SIG-M5 (cell line): ENCODE results near the gene C14orf132.

ENCODE experiments used
- DNase-seq: peaks from one replicate; lab custom pipeline; 2025; lab: John Stamatoyannopoulos, UW

Gene C14orf132

DNA sequence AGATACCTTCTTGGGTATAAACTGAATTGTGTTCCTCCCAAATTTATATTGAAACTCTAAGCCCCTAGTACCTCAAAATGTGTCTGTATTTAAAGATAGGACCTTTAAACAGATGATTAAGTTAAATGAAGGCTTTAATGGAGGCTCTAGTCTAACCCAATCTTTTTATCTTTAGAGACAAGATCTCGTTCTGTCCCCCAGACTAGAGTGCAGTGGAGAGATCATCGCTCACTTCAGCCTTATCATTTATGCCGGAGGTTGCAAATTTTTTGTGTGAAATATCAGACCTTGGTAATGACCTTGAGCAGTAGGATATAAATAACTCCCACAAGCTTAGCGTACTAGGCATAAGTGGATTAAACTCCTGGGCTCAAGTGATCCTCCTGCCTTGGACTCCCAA is 81.8 kb downstream of the C14orf132 start:
- no peak for DNase-seq

DNA sequence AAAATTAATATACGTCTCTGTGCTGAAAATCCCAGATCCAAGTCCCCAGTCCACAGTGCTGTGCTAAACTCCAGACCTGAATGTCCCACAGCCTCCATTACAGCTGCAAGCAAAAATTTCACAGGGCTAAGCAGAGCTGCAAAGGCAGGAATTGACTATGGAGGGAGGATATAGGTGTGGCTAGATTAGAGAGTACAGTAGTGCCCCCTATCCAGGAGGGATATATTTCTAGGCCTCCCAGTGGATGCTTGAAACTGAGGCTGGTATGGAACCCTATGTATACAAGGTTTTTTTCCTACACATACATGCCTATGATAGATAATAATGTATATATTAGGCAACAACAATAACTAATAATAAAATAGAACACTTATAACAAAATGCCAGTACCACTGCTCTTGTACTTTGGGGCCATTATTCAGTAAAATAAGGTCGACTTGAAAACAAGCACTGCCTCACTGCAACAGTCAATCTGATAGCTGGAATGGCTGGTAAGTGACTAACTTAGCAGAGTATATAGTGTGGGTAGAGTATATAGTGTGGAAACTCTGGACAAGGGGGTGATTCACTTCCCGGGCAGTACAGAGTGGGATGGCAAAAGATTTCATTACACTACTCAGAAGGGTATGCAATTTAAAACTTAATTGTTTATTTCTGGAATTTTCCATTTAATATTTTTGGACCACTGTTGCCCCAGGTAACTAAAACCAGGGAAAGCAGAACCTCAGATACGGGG is 82.7 kb downstream of the C14orf132 start:
- no peak for DNase-seq

DNA sequence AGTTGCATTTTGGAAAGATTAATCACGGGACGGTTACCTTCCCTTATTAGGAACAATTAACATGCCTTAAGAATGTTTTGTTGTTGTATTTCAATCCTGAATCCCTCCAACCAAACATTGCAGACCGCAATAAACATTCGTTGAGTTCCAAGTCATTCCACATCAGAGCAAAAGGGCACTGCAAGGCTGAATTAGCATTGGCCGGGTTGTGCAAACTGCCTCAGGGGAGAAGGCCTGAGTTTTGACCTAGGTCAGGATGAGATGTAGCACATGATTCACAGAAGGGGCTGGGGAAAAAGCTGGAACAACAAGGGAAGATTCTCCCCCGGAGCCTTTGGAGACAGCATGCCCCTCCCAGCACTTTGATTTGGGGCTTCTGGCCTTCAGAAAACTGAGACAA is 83.3 kb downstream of the C14orf132 start:
- no peak for DNase-seq

DNA sequence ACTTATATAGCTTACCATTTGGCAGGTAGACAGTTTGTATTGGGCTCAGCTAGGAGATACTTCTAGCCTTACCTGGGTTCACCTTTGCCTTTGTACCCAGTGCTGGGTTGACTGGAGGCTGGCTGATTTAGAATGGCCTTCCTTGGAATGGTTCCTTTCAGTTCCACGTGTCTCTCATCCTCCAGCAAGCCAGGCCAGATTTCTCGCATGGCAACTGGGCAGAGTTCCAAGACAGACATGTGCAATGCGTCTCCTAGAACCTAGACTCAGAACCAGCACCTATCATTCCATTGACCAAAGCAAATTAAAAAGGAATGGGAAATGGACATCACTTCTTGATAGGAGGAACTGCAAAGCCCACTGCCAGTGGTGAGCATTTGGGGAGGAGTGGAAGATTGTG is 86.4 kb downstream of the C14orf132 start:
- DNase-seq = no peak

DNA sequence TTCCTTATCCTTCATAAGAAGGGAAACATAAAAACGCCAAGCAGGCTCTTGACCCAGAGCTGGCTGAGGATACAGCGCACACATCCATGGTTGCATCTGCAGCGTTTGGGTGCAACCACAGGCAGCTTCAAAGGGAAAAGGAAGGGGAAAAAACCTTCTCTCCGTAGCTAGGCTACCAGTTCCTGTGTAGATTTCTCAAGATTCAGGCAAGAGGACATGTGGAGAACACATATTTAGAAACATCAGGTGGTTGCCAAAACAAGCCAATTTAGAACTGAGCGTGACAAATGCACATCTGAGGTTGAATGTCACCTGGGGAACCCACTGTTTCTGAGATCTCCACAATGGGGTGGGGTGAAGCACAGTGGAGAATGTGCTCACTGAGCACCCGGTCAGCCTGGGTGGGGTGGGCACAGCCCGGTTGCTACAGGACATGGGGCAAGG is 87.2 kb downstream of the C14orf132 start:
- no peak for DNase-seq

DNA sequence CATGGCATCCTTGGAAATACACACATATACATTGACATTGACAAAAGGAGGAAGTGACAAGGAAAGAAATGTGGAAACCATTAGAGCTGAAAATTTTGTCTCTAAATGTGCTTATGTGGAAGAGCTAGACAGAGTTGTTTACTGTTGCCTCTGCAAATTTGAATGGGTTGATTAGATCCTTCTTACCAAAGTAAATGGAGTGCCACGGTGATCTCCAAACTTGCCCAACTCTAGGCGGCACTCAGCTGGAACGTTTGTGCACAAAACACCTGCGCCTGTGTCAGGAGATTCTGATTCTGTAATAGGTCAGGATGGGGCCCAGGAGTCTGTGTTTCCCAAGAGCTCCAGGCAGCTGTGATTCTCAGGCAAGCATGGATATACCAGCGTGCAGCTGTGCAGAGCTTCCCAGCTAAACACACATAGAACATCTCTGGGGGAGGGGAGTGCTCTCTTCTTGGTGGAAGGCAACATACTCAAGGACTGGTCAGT is 87.7 kb downstream of the C14orf132 start:
- no peak for DNase-seq

DNA sequence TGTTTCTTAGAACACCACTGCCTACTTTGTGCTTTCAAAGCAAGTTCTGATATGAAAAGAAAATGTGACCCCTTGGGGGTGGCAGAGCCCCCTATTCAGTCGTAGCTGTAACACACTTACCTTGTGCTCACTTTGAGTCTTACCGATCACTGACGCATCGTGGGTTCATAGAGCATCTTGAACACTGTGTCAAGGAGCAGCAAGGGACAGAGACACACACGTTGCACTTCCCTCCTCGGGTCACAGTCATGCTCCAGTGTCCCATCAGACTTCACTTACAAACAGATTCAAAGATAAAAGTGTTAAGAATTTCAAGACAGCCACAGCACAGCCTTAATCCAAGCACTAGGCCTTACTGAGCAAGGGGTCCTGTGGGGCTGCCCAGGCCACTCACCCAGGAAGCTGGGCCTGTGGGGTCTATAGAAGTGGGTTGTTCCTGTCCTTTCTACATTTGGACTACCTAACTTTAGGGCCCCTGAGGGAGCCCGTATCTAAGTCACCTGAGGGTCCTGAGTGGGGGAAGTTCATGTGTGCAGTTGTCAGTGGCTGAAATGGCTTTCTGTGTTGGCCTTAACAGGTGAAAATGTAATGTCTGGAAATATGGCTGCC is 90.1 kb downstream of the C14orf132 start:
- no peak for DNase-seq

DNA sequence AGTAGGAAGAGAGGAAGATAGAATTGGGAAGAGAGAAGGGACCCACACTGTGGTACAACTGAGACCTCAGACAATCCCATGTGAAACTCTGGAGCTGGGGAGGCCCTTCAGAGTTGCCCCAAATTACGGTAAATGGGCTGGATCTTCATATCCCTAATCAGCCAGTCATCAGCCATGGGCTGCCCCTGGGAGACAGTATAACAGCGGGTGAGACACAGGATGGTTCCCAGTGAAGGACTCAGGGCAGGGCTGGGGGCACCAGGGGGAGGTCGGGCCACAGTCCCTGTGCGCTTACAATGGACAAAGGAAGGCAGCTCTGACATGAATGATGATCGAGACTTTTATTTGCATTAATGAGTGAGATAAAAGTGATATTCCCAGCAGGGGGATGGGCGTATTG is 91.2 kb downstream of the C14orf132 start:
- no peak for DNase-seq

DNA sequence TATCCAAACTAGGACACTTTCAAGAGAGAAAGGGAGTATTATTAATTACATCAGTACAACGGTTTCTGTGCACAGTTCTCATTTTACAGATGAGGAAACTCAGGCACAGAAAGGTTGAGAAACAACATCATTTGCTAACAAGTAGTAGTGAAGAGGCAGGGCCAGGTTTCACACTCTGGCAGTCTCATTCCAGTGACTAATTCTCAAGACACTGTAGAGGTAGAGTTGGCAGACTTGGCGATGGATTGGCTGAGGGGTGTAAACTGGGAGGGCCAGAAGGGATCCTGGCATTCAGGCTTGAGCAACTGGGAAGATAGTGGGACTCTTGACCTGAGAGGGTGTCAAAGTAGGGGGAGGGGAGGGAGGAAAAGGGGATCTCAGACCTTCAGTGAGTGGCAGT is 91.7 kb downstream of the C14orf132 start:
- no peak for DNase-seq

DNA sequence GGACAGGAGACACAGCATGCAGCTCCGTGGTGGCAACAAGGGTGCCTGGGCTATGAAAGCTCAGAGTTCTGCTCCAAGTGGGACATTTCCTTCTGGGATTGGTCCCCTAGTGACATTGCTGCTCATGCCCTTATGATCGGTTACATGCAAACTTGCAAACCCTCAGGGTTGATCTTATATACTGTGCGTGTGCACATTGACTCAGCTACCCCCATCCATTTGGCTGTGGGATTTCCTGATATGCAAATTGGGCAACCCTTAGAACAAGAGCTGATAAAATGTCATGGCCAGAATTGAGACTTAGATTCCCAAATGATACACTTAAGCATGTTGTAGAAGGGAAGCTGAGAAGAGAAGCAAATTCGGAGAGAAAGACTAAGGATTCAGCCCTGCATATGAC is 92.7 kb downstream of the C14orf132 start:
- DNase-seq = no peak

DNA sequence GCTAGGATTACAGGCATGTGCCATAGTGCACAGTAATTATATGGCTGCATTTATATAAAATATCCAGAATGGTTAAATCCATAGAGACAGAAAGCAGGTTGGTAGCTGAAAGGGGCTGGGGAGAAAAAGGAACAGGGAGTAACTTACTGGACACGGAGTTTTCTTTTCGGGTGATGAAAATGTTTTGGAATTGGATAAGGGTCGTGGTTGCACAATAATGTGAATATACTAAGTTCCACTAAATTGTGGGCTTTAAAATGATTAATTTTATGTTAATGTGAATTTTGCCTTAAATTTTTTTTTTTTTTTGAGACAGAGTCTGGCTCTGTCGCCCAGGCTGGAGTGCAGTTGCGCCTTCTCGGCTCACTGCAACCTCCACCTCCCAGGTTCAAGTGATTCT is 95.3 kb downstream of the C14orf132 start:
- no peak for DNase-seq

DNA sequence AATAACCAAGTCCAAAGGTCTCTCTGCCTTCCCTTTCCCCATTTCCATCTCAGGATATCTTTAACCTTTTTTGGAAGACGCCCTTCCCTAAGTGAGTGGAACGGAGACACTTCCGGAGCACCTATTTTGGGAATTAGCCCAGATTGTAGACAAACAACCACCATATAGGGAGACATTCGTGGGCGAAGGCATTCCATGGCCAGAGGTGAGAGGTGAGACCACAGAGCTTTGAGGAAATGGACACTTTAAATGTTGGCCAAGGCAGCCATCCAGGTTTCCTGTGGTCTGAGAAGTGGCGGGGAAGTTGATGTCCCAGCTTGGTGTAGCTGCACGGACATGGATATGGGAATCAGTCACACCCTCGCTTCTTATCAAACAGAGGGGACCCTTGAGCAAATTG is 96.1 kb downstream of the C14orf132 start:
- DNase-seq = no peak

DNA sequence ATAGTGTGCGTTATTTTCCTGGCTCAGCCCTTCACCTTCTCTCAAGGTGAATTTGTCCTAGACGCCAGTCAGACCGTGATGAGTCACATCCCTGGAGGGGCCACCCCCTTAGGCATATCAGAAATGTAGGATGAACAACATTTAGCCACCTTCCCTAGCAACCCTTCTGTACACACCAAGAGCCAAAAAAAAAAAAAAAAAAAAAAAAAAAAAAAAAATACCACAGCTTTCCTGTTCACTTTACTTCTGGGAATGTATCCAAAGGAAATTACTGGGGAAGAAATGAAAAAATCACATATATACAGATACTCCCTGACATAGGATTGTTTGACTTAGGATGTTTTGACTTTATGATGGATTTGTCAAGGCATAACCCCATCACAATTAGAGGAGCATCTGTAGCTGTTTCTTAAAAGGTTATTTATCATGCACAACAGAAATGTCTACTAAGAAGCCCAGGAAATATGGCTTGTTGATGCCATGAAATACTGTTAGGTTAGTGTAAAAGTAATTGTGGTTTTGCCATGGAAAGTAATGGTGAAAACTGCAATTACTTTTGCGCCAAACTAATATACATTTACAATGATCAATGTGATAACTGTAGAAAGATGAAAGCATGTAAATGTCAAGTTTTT is 97.3 kb downstream of the C14orf132 start:
- DNase-seq = no peak

DNA sequence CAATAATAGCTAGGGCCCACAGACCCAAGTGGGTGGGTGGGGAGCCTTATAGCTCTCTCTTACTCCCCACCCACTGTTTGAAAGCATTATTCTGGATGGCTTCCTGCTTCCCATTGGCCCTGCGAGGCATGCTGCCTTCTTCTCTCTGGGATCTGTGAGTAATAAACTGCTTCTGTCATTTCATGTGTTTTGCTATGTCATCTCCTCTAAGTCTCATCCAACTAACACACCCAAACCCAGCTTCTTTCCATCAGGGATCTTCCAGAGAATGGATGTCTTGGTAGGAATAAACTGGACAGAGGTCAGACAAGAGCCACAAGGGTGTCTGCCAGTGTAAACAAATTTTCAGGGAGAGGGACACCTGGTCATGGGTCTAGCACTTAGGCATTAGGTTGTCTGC is 99.1 kb downstream of the C14orf132 start:
- no peak for DNase-seq

DNA sequence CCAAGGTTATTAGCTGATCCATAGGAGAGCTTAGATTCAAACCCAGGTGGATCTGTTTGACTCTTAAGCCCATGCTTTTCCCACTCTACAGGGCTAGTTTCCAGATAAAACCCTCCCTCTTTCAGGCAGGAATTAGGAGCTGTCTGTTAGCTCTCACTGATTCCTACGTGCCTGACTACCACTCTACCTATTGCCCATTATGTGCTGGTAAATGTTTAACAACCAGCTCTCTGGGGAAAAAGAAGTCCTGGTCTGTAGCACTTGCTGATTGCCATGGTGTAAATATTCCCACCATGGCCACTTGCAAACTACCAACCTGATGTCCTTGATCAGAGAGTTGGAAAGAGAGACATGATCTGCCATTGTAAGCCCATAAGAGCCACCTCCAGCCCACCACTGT is 100.0 kb downstream of the C14orf132 start:
- no peak for DNase-seq

DNA sequence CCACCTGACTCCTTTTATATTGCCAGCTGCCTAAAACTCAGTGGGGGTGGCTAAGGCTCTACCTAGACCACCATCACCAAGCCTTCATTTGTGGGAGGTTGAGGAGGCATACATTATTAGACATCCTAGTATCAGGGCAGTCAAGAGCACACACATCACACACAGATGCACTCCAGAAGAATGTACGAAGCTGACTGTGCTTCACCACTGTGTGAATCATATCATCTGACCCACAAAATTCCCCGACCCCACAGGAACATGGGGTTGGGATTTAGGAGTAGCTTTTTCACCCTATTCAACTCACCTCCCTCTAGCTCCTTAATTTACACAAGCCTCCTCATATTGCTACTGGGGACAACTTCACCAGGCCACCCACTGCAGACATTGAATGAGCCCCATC is 100.7 kb downstream of the C14orf132 start:
- no peak for DNase-seq

DNA sequence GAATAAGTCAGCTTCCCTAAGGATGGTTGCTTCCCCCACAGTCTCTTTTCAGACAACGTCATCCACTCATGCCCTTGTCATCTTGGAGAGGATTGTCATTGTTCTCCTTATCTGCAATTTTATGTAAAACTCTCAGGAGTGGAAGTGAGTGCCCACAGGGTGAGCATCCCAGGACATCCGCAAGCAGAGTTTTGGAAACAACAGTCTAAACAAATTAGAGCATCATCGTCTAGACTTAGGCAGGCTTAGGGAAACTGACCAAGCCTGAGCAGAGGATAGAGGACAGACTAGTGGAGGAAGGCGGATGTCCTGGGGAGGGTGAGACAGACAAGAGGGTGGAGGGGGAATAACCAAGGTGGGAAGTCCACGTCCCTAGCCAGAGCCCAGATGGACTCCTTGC is 101.8 kb downstream of the C14orf132 start:
- no peak for DNase-seq
